AG08396 (cell line): ENCODE data around the gene PPP3CA.
"Not testable (repeated sequence)": the region's sequence is repeated elsewhere in the genome, so short reads cannot be mapped to it uniquely, and the experiment has no call there.

Experiments used
- DNase-seq: peaks from one replicate; pipeline ENCODE4 v3.0.0; 2012; ENCODE audit warnings: low spot score, mixed read lengths

The PPP3CA gene

GRCh38 chr4:101211146-101211553 is 136.2 kb downstream of the PPP3CA start:
- DNase-seq, result no peak

- DNase-seq, result no peak
Observed at GRCh38 chr4:101210331-101210730, 137.0 kb downstream of the PPP3CA start.

- no peak for DNase-seq
Observed at GRCh38 chr4:101208171-101208570, 139.2 kb downstream of the PPP3CA start.

- DNase-seq, result no peak
Observed at GRCh38 chr4:101205916-101206315, 141.4 kb downstream of the PPP3CA start.

GRCh38 chr4:101201421-101201820 is 145.9 kb downstream of the PPP3CA start:
- DNase-seq, result no peak

- DNase-seq, result peak; percentile 48
Observed at GRCh38 chr4:101200561-101200960, 146.8 kb downstream of the PPP3CA start.

GRCh38 chr4:101199507-101200285 is 147.6 kb downstream of the PPP3CA start:
- DNase-seq, result no peak

DNA sequence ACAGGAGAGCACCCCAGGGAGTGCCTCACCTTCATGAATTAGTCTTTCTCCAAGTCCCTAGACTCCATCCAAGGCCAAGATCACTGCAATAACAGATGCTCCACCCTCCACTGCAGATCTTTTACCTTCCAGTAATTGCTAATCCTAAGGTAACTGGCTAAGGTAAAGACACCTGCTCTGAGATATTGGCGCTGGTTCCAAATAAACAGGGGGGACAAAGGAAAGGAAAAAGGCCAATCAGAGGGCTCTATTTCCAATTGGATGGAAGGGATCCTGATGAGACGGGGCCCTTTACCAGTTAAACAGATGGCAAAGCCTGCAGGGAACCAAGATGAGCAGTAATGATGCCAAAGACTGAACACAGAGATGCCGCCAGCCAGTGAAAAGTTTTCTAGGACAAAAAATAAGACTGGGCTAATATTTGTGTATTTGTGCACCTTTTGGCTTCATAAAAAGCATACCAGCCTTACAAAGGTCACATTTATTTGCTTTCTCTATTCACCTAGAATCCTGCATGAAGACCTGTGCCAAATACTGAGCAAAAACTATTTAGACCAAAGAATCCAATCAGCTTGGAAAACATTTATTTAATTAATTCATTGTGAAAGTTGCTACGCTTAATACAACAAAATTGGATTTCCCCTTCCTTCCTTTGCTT is 148.5 kb downstream of the PPP3CA start:
- DNase-seq, result no peak

DNA sequence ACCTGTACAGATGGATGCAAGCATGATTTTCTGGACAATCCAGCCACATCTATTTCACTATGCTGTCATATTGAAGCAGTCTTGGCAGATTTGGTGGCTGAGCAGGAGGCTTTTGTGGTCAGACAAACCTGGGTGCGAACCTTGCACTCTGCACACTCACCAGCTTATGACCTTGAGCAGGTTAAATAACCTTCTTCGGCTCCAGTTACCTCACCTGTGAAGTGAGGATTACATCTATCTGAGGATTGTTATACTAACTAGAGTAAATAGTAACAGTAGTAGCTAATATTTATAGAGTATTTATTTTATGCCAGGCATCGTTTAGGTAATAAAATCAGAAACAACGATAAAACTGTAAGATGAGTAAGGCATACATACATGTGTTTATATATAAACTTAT is 150.0 kb downstream of the PPP3CA start:
- no peak for DNase-seq

GRCh38 chr4:101192244-101192643 is 155.1 kb downstream of the PPP3CA start:
- DNase-seq, result no peak

- peak; percentile 50 for DNase-seq
Observed at GRCh38 chr4:101191302-101192098, 155.8 kb downstream of the PPP3CA start.

GRCh38 chr4:101190751-101191150 is 156.6 kb downstream of the PPP3CA start:
- no peak for DNase-seq

- DNase-seq, result no peak
Observed at GRCh38 chr4:101188906-101189305, 158.4 kb downstream of the PPP3CA start.

DNA sequence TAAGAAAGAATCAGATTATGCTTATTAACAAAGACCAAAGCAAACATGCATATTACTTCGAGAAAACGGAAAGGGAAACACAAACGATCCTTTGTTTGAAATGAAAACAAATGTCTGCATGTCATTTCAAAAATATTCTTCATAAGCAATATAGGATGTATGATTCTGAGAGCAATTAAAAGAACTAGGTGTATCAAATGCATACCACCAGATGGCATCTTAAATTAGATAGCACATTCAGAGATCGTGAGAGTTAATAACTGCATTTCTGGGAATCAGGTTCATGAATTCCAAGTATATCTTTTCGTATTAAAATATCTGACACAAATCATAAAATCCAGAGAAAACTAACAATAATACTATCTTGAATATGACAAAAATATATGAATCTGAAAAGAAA is 159.5 kb downstream of the PPP3CA start:
- no peak for DNase-seq

- DNase-seq, result no peak
Observed at GRCh38 chr4:101186567-101187184, 160.7 kb downstream of the PPP3CA start.

- DNase-seq, result no peak
Observed at GRCh38 chr4:101184668-101185067, 162.7 kb downstream of the PPP3CA start.

DNA sequence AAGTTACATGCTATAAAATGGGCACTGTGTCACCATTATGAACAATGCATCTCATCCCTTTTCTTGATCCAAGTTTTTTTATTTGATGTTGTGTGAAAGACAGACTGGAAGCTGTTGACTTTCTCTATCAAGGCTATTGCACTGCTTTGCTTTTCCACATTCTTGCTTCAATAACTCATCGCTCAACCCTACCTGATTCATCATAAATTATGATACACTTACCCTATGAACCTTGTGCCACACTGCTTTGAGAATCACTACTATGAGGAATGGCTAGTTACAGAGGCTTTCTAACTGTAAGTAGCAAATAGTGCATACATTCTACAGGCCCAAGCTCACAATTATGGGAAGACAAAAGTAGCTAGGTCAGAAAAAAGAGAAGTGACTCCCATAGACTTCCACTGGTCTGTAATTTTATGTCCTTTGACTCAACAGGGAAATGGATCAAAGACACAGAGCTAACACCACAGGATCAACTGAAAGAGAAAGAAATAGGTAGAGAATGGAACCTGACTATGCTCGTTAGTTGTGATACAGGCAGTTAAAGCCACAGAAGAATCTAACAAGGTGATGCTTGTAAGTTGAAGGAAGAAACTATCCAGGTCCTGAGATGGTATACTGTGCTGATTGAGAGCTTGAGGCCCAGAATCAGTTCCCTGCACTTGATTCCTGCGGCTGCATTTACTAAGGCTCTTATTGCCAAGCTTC is 163.5 kb downstream of the PPP3CA start:
- DNase-seq, result no peak

DNA sequence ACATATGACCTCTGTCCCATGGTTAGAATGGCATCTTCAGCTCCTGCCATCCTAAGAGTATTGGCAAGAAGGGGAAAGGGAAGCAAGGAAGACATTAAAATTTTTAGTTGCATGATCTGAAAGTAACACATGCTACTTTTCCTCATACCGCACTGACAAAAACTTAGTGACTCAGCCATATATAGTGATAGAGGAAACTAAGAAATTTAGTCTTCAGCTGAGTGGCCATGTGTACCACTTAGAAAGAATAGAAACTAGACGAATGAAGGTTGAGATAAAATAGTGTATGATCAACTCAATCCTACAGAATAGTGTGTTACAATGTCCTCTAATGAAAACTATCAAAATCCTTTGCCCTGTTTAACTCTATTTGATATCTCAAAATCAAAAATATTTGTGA is 164.1 kb downstream of the PPP3CA start:
- DNase-seq, result no peak

DNA sequence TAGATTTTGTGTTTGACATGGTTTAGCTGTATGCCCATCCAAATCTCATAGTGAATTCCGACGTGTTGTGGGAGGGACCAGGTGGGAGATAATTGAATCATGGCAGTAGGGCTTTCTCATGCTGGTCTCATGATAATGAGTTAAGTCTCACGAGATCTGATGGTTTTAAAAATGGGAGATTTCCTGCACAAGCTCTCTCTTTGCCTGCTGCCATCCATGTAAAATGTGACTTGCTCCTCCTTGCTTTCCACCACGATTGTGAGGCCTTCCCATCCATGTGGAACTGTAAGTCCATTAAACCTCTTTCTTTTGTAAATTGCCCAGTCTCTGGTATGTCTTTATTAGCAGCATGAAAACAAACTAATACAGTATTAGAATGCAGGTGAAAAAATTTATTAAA is 164.6 kb downstream of the PPP3CA start:
- DNase-seq, result not testable (repeated sequence)

GRCh38 chr4:101178731-101179130 is 168.6 kb downstream of the PPP3CA start:
- DNase-seq, result no peak

DNA sequence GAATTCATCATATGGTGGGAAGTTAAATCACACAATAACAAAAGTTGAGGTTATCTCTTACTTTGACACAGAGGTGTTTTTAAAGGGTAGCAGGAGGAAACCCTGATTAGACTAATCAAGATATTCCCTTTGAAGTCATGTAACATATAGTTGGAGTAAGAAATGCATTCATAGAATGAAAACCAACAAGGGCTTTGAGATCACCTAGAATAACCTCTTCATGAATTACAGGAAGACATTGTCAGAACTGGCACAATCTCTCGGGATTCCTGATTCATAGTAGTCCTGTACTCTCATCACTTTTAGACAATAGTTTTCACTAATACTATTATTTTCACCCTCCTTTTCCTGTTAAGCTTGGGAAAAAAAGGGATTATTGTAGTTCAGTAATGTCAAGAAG is 170.2 kb downstream of the PPP3CA start:
- no peak for DNase-seq
